ENCODE measurements around the gene ZNF749. TPM values are rescaled to one million over a fixed set of nuclear protein-coding genes. Genes with fewer than 3 reads are reported as not detected.

Gene ZNF749
- total and polyA plus RNA-seq, 2 of the 8 experiments (the other 6 are each of a cell fraction or from before 2014, with no cell fraction given): 15.2 to 24.4 TPM

GRCh38 chr19:57410877-57411671, 24.1 kb upstream of the ZNF749 start, which contains the start of gene ZNF17:
ZNF17 (plus strand) TSS chr19:57411161; CDS start chr19:57413616, 2,455 bp downstream.
- ChIA-PET POLR2A (ENCODE audit: partially characterized antibody) (interaction anchor here (0.6 to 4.0 kb wide), 4 partner anchors 8 to 297 kb away, joined by 3 to 24 read pairs (median 6); partner anchors contain the start of gene ZNF749), CTCF (ENCODE audit: partially characterized antibody) (interaction anchor here (0.7 kb wide), 1 partner anchor 71 kb away, joined by 3 read pairs; no protein-coding TSS in a partner anchor)
- Histone ChIP-seq H3K79me2 (ENCODE audit: control insufficient read depth in 1 of 2, insufficient read depth in 2 of 2, low read length in 2 of 2) (peaks cover 0 to 18% of the 10 kb centered on the region in 2 experiments; a peak in 2 of 4 replicates), H3K9me3 (ENCODE audit: insufficient read depth in 2 of 2, low read depth in 1 of 2, low read length in 1 of 2) (no peaks in the 10 kb centered on the region), H3K14ac (ENCODE audit: insufficient read length) (no peak within 1 kb of the TSS), H3K18ac (ENCODE audit: extremely low read depth, low read length) (peak within 1 kb of the TSS; percentile 48; the same call in 1 of the 2 replicates), H3K27ac (ENCODE audit: low read depth, low read length) (no peak within 1 kb of the TSS), H3K56ac (replicated peaks; ENCODE audit: insufficient read length, low read depth, low read length) (peak within 1 kb of the TSS; percentile 25), H4K91ac (replicated peaks; ENCODE audit: insufficient read length, low read length) (no peak within 1 kb of the TSS), H2BK120ac (replicated peaks; ENCODE audit: low read depth, low read length) (no peak within 1 kb of the TSS), H3K4me2 (ENCODE audit: insufficient read depth in 1 of 2, low read depth in 2 of 2, low read length in 2 of 2) (peak within 1 kb of the TSS; percentile 56 to 75), H3K27me3 (replicated peaks in 1 of 4; ENCODE audit: control insufficient read depth in 3 of 4, extremely low read depth in 1 of 4, insufficient read depth in 3 of 4, low read length in 3 of 4) (no peaks in the 10 kb centered on the region; a peak in 1 of 7 replicates), H3K9ac (replicated peaks in 1 of 4; ENCODE audit: extremely low read depth in 1 of 4, low read depth in 3 of 4, low read length in 3 of 4) (peak within 1 kb of the TSS; percentile 55 to 86 (median 70)), H2AFZ (ENCODE audit: low read length) (peak within 1 kb of the TSS; percentile 98), H2AK5ac (ENCODE audit: low read depth, low read length) (no peak within 1 kb of the TSS), H4K20me1 (replicated peaks in 1 of 2; ENCODE audit: control insufficient read depth in 1 of 2, insufficient read depth in 2 of 2, low read length in 2 of 2) (peaks cover 0 to 3% of the 10 kb centered on the region in 2 experiments), H3K4me3 (ENCODE audit: extremely low read depth in 1 of 4, insufficient read depth in 2 of 4, low read depth in 3 of 4, low read length in 4 of 4) (peak within 1 kb of the TSS; percentile 69 to 97 (median 92)), H3K23ac (ENCODE audit: insufficient read length) (no peak within 1 kb of the TSS), H4K5ac (ENCODE audit: insufficient read length, low read depth, low read length) (no peak within 1 kb of the TSS), H2BK12ac (ENCODE audit: low read depth, low read length) (no peak within 1 kb of the TSS; the same call in 1 of the 2 replicates), H3K4ac (replicated peaks; ENCODE audit: insufficient read length, low read depth, low read length) (no peak within 1 kb of the TSS), H3K79me1 (ENCODE audit: low read depth, low read length) (peaks cover 7% of the 10 kb centered on the region), H4K8ac (ENCODE audit: extremely low read depth, insufficient read depth, low read length) (peak within 1 kb of the TSS; percentile 96), H3K23me2 (ENCODE audit: low read depth, low read length) (peaks cover 8% of the 10 kb centered on the region; the same call in 1 of the 2 replicates), H3K4me1 (replicated peaks in 1 of 4; ENCODE audit: control insufficient read depth in 3 of 4, insufficient read depth in 4 of 4, low read length in 3 of 4) (no peaks in the 10 kb centered on the region; a peak in 1 of 7 replicates), H3K36me3 (ENCODE audit: control insufficient read depth in 2 of 4, insufficient read depth in 4 of 4, low read length in 3 of 4) (no peaks in the 10 kb centered on the region; a peak in 2 of 8 replicates), H2BK5ac (ENCODE audit: low read depth, low read length) (no peak within 1 kb of the TSS), H2BK15ac (ENCODE audit: low read length) (no peak within 1 kb of the TSS), H2BK20ac (ENCODE audit: low read length) (no peak within 1 kb of the TSS)
- peak in 1 of 2 experiments; percentile 87 for DNase-seq (ENCODE audit: low read depth in 1 of 2, low spot score in 2 of 2)
- WGBS, 2 experiments (ENCODE audit: extremely low coverage in 1 of 2, insufficient coverage in 1 of 2, insufficient read length in 1 of 2, insufficient replicate concordance in 2 of 2, low coverage in 1 of 2, low lambda C conversion rate in 2 of 2, missing lambda C conversion rate in 1 of 2): 3% methylated on average over 55 of the region's 55 CpGs; no CpG with 5 or more reads in 1 of the 2 experiments
- peak; percentile 99 for FAIRE-seq
- peak in 1 of 2 experiments; percentile 91; a peak in 1 of 4 replicates for TF ChIP-seq HDAC2 (IDR thresholded peaks at IDR 0.05; ENCODE audit: borderline replicate concordance in 1 of 2, low read depth in 2 of 2, low read length in 2 of 2)
